Dedifferentiated amniotic fluid mesenchymal stem cell (primary cell): ENCODE results near the gene DIP2C.
"Not testable (repeated sequence)": the region's sequence is repeated elsewhere in the genome, so short reads cannot be mapped to it uniquely, and the experiment has no call there.

Experiments used
- DNase-seq: peaks from one replicate; pipeline ENCODE4 v3.0.0-alpha.2; 2016; ENCODE audit errors: extremely low spot score

The DIP2C gene

GRCh38 chr10:378230-378929, 311.1 kb downstream of the DIP2C start:
- DNase-seq = no peak

GRCh38 chr10:377228-377627, 312.2 kb downstream of the DIP2C start:
- DNase-seq = no peak

DNA sequence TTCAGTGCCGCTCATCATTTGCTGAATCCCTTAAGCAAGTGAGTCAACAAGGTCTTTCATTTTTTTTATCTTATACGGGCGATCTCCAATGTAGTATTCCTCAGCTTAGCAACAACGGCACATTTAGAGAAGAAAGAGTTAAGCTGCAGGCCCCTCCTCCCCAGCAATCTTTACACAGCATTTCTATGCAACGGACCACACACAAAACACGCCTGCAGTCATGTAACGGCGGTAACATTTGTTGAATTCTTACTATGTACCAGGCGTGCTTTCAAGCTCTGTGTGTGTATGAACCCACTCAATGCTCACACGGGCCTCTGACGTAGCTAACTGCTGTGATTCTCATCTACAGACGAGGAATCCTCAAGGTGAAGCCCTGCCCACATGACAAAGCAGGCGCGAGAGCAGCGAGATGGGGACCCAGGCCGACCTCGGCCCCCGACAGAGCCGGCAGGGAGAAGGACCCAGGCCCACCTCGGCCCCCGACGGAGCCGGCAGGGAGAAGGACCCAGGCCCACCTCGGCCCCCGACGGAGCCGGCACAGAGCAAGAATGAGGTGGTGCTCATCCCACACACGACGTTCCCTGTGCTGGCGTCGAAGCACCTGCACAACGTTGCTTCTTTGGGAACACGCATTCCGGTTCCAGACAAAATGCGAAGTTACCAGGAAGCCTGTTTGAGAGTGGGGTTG, 313.5 kb downstream of the DIP2C start:
- no peak for DNase-seq

GRCh38 chr10:374354-374753, 315.1 kb downstream of the DIP2C start:
- no peak for DNase-seq

DNA sequence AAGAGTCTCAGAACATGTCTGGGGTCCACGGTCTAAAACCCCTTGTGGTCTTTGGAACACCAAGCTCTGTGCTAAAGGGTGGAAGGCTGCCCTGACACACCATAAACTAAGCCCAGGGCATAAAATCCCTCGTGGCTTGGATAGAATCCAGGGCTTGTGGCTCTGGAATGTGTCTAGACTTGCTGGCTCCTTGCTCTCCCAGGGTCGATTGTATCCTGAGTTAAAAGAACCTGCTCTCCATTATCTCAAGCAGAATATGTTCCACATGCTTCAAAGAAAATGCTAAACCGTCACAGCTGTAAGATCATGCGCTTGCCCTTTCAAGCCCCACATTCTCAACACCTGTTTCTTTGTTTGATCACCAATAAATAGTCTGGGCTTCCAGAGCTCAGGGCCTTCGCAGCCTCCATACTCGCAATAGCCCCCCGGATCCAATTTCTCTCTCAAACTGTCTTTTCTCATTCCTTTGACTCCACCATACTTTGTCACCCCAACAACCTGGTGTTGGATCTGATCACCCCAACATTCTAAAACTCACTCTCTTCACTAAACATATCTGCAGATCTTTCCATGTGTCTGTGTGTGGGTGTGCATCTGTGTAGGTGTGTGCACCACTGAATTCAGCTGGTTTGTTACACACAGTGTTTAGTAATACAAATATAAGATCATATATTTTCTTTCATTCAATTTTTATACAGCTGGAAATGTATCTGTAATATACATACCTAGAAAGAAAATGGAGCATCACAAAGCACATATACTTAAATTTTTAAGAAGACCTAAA, 315.8 kb downstream of the DIP2C start:
- DNase-seq = peak; percentile 29

DNA sequence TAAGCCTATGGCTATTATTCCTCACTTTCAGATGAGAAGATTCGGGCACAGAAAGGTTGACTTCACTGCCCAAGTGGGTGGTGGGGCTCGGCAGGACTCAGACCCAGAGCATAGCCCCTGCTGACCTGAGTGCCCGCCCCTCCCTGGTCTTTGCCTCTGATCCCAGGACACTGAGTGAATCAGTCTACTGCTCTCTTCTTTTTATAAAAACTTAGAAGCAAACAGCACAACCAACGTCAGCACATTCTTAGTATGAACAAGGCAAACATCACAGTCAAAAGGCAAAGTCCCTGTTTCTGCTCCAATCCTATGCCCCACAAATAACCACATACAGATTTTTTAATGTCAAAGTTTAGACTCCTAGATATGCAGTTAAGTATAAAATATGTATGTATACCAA, 316.5 kb downstream of the DIP2C start:
- no peak for DNase-seq

GRCh38 chr10:372566-372965, 316.9 kb downstream of the DIP2C start:
- no peak for DNase-seq

DNA sequence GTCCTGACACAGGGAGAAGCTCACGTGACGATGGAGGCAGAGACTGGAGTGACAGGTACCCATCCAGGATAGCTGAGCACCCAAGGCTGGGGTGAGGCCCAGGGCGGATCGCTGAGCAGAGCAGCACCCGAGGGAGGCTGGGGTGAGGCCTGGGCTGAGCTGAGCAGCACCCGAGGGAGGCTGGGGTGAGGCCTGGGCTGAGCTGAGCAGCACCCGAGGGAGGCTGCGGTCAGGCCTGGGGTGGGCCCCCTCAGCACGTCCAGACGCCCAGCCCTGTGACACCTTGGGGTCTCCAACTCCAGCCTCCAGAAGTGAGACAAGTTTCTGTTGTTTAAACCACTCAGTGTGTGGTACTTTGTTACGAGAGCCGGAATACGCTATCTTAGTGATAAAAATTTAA, 318.0 kb downstream of the DIP2C start:
- DNase-seq = no peak

DNA sequence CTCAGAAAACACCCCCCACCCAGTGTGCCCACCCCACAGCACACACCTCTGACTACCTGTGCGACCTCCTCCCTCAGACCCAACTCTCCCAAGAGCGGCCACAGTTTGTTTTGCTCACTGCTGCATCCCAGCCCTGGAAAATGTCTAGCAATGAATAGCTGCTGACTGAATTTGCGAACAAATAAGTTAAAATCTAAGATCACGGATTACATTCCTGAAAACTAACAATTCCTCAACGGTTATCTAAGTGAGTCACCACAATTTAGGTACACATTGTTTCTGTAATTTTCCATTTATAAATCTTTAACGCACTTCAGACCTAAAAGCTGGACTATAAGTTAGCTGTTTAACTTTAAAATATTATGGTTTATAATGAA, 319.0 kb downstream of the DIP2C start:
- DNase-seq = no peak

GRCh38 chr10:369684-370448, 319.6 kb downstream of the DIP2C start:
- DNase-seq = peak; percentile 95

DNA sequence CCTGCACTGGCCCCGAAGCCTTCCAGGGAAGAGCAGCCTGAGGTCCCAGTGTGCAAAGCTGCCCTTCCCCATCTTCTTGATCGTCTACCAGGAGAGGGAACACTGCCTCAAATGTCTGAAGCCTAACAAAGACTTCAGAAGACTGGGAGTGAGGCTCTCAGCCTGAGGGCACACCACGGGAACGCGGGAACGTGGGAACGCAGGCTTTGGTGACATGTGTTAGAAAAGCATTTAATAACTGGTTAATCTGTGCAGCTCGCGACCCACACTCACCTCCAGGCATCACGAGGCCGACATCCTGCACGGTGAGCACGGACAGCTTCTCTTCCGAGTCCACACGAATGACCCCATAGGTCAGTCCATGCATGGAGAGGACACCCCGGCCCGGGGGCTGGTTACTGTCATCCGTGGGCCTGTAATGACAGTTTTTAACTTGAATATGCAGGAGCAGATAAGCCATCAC, 320.2 kb downstream of the DIP2C start:
- DNase-seq = no peak

DNA sequence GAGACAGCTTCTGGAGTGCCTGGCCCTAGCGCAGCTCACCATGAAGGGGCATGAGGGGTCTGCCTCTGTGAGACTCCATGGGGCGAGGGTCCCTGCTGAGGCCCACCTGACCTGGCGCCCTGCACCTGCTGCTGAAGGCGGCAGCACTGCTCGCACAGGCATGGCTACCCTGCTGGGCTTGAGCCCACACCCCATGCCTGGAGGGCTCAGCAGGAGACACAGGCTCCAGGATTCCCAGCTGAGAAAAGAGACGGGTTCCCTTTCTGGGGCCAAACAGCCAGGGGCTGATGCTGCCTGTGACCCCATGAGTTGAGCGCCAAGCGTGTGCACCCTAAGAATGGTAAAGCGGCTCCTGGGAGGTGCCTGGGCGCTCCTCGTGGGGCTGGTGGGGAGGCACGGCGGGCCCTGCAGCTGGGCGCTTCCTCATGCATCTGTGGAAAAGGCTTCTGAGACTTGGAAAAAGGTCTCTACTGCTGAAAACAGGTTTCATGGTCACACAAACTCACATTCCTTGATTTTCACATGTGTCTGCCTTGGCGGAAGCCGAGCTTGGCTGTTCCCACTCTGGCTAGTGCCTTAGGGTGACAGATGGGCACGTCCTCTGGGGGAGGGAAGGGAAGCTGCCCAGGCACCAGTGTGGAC, 320.8 kb downstream of the DIP2C start:
- no peak for DNase-seq

GRCh38 chr10:368107-368506, 321.4 kb downstream of the DIP2C start:
- DNase-seq = not testable (repeated sequence)

GRCh38 chr10:367636-368035, 321.8 kb downstream of the DIP2C start:
- DNase-seq = no peak

DNA sequence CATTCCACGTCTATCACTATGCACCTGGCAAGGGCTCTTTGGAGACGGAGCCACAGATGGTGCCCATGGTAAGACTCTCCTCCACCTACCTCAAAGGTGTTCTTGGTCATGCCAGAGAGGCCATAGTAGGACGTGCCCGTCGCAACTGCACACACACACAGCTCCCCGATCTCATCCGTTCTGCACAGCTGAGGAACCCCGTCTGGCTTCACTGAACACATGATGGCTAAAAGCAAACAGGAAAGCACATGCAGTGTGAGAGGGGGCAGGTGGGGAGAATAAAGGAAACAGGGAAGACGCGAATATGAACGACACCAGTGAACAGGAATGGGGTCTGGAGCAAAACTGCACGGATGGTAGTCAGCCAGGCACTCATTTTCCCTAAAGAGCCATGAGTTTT, 323.3 kb downstream of the DIP2C start:
- DNase-seq = no peak

DNA sequence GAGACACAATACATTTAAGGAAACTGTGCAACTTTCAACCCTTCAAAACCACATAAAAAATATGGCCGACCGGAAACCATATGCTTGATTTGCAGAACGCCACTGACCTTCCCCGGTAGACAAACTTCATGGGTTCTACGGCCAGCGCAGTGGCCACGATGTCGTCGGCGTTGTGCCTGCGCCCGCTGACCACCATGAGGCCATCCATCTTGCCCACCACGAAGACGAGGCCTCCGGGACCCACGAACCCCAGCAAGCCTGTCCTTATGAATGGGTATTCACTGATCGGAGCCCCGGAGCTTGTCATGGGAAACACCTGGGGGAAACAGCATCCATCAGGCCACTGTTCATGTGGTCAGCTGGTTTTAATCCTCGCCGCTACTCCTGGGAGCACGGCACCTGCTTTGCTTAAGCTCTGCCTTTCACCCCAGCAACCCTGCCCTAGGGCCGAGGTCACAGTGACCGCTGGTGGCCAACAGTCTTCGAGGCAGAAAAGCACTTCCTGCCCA, 325.1 kb downstream of the DIP2C start:
- DNase-seq = no peak

DNA sequence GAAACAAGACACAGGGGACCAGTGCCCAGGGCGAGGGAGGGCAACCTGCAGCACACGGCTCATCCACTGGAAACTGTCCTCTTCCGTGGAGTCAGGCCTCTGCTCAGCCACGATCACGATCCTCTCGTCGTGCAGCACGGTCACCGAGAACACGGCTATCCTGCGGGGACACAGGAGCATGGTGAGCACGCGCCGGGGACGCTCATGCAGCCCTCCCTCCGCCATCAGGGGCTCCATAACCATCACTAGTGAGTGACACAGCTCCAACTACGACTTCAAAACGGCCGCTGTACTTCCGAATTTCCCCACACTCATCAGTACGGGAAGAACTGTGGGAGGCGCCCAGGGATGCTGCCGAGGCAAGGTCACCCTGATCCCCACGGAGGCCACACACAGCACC, 326.3 kb downstream of the DIP2C start:
- no peak for DNase-seq

DNA sequence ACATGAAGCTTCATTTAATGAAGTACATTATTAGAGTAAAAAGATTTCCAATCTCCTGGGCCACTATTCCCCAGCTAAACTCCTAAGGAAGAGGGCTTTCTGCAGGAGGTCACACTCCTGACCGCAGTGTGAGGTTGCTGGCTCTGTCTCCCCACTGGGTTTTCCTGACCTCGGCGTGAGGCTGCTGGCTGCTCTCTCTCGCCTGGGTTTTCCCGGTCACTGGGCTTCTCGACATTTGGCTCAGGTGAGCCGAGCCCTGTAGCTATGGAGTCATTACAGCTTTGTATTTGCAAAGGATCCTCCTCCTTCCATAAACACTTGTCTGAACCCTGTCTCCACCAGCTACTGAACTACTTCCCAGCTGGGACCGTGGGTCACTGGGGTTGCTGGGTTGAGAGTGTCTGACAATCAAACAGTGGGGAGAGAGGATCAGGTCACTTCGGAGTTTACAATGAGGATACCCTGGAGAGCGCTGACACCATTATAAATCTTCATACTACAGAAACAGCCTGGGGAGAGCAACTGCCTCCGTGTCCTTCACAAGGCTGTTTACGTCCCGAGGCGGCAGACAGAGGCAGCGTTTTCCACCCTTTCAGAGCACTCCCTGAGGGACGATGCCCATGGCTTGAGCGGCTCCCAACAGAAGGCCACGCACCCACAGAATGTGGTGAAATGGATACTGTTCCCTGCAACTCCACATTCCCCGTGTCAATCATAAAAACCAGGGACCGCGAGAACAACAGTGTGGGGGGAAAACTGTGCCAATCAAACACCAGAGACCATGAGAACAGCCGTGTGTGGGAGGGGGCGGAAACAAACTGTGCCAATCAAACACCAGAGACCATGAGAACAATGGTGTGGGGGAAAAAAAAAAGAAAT, 328.0 kb downstream of the DIP2C start:
- no peak for DNase-seq

DNA sequence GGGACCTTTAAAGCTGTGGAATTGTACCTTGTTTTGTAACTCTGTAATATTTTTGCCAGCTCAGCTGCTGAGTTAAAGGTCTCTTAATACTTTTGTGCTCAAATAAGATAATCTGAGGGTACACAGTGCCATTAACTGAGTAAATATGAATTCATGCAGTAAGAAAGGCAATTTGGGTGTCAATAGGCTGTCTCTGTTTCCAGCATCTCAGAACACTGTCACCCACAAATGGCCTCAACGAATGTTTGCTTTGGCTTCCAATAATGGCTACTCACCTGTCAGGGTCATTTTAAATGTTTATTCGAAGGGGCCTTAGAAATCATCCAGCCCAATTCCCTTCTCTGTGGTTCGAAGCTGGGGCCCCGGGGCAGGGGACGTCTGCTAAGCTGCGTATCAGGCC, 328.8 kb downstream of the DIP2C start:
- no peak for DNase-seq

- no peak for DNase-seq
These were observed 329.7 kb downstream of the DIP2C start for GRCh38 chr10:359762-360161.
